Measurements from ENCODE around the gene KLK11. TPM values are rescaled to one million over a fixed set of nuclear protein-coding genes. Genes with fewer than 3 reads are reported as not detected.

KLK11 gene
- total RNA-seq, 1 donor from 2014 or later: 19.5 TPM

GRCh38 chr19:51027873-51028272, 1.5 kb upstream of the KLK11 start:
- DNase-seq: no peak

DNA sequence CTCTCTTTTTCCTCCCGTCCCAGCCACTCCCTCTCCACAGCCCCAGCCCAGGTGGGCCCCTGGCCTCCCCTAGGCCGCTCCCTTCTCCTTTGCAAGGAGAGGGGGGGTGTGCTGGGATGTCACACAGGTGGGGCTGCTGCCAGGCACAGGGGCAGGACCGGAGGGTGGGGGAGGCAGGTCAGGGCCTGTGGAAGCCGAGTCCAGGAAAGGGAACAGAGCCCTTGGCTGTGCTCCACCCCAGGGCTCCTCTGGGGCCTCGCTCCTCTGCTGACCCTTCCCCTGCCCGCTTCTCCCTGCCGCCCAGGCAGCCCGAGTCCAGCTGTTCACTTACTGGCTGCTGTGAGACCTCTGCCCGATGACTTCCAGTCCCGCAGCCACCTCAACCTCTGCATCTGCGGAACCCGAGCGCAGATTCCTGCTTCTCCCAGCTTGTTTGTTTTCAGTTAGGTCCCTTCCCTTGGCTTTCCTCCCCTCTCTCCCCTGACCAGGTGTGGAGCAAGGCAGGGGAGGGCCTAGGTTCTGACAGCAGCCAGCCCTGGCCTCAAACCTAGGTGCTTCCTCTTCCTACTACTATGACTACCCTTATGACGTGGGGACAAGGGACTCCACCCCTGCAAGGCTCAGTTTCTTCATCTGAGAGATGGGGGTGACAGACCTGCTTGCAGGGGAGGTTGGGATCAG, 850 bp upstream of the KLK11 start:
- DNase-seq: no peak

- DNase-seq: no peak
These were observed 435 bp downstream of the KLK11 start for GRCh38 chr19:51025809-51026553.

DNA sequence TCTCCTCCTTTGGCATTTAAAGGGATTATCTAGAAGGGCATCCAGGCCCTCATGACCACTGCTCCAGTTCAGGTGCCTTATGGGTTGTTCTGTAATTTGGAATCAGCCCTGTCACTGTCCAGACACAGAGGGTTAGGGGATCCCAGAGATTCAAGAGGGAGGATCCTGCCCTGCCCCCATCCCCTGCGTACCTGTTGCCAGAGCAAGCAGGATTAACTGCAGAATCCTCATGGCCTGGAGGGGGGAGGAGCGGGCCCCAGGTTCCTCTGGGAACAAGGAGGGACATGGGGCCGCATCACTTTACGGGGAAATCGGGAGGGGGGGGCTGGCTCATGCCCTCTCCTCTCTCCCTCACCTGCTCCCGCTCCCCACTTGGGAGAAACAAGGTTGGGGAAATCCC, 1.0 kb downstream of the KLK11 start:
- no peak for DNase-seq

DNA sequence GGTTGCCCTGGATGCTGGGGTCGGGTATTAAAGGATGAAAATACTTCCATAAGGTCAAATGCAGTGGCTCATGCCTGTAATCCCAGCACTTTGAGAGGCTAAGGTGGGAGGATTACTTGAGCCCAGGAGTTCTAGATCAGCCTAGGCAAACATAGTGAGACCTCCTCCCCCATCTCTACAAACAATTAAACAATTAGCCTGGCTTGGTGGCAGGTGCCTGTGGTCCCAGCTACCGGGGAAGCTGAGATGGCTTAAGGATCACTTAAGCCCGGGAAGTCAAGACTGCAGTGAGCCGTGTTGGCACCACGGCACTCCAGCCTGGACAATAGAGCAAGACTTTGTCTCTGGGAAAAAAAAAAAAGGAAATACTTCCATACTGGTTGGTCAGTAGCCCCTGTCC, 1.5 kb downstream of the KLK11 start:
- no peak for DNase-seq

DNA sequence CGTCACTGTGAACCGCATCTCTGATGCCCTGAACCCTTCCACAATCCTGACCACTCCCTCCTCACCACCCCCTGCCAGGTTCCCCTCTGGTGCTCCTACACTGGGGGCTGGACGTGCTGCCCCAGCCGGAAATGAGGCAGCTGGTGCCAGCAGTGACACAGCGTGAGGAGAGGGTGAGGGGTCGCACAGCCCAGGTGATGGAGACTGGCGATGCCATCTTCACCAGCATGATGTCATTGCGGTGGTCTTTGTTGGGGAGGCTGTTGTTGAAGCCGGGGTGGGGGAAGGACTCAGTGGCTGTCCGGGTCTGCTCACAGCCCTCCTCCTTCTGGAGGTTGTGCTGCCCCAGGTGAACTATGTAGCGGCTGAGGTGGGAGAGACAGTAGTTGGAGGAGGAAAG, 2.5 kb downstream of the KLK11 start:
- no peak for DNase-seq

DNA sequence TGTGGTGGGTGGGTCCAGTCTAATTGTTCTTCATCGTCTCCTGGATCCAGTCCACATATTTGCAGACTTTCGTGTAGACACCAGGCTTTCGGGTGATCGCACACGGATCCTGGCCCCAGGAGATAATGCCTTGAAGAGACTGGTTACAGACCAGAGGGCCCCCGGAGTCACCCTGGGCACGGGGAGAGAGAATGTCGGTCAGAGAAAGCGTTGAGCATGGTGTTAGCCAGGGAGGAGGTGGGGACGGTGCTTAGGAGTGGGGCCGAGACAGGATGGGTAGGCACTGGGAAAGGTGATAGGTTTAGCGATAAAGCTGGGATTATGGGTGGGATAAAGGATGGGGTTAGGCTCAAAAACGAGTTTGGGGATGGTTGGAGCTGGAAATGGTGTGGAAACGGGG, 3.9 kb downstream of the KLK11 start:
- DNase-seq: no peak

- DNase-seq: no peak
These were observed 5.3 kb downstream of the KLK11 start for GRCh38 chr19:51020988-51021651.

- no peak for DNase-seq
These were observed 6.9 kb downstream of the KLK11 start, which contains the start of gene KLK10 for GRCh38 chr19:51019544-51019925. KLK10 (minus strand) TSS chr19:51019709; CDS start chr19:51019130, 579 bp downstream.

DNA sequence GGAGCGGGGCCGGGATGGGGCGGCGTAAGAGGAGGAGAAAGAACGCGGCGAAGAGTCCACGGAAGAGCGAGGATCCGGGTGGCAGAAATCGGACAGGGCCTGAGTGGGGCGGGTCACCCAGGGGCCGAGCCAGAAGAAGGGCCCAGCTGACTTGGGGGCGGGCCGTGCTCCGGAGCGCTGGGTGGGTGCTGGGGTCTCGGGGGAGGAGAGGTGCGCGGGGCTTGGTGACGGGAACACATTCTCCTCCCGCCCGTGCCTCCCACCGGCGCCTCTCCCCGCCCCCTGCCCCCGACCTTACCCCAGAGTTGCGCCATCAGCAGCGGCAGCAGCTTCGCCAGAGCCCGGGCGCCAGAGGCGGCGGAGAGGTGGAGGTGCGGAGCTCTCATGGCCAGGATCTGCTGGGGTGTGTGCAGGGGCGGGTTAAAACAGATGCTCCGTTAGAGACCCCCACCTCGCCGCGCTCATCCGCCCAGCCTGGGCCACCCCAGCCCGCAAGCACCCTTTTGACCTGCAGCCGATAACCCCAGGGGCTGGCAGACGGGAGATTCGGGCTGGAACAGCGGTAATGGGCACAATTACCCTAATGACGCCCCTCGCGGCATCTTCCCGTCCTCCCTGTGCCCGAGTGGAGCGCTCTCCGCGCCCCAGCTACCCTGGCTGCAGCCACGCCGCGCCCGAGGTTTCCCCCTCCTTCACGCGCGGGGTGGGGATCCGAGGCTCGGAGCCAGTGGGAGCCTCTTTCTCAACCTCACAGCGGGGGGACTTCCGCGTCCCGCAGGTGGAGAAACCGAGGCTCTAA, 7.5 kb downstream of the KLK11 start:
- no peak for DNase-seq

GRCh38 chr19:51016798-51017683, 9.4 kb downstream of the KLK11 start:
- DNase-seq: no peak

GRCh38 chr19:51015691-51016267, 10.6 kb downstream of the KLK11 start:
- no peak for DNase-seq

GRCh38 chr19:51014242-51014641, 12.2 kb downstream of the KLK11 start:
- DNase-seq: no peak

- DNase-seq: no peak
These were observed 13.7 kb downstream of the KLK11 start for GRCh38 chr19:51012661-51013190.

DNA sequence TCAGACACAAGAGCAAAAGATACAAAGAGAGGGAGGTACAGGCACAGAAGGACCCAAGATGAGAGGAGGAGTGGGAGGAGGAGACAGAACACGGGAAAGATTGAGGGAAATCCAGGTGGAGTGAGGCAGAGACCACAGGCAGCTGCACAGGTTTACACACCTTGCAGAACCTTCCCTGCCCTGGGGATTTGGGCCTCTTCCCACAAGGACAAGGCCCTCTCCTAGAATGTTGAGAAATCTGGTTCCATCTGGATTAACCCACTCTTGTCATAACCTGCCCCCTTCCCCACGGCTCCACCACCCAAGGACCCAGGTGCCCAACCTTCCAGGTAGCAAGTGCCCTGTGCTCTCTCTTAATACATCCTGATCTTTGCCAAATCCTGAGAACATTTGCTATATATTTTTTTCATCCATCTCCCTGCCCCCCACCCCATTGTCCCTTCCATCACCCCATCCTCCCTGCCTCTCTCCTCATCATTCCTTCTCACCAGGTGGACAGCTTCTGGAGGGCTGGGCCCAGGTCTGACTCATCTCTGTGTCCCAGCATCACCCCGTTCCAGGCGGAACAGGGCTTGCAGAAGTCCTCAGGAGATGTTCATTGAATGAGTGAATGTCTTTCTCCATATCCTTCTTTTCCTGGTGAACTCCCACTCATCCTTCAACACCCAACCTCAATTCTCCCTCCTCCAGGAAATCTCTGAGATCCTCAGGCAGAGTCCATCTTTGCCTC, 16.2 kb downstream of the KLK11 start:
- no peak for DNase-seq

DNA sequence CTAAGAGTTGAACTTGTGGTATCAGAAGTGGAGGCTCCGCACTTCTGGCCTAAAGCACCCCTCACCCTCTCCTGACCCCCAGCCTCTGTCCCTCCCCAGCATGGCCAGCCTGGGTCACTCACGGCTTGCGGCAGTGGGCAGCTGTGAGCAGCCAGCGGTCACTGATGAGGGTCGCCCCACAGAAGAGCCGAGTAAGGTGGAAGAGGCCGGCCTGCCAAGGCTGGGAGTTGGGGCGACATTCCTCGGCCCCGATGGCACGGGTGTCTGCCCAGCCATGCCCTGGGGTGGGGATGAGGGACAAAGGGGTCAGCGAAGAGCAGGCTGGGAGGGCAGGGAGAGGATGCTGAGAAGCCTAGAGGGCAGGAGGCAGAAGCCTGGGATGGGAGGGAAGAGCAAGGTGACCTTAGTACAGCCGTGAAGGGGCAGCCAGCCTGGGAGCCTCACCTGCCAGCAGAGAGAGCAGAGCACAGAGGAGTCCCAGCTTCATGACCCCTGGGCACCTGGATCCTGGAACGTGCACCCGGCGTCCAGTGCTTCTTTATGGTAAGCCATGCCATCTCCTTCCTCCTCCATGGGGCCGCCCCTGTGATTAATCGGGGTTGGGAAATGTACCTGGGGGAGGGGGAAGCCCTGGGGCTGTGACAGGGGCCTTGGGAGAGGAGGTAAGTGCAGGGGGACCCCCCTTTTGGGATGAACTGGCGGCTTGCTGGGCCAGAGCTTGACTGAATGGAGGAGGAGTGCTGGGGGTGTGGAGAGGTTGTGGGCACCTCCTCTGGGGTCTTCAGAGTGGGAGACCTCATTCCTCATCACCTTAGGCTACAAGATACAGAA, 17.1 kb downstream of the KLK11 start:
- DNase-seq: no peak

GRCh38 chr19:51007488-51007887, 18.9 kb downstream of the KLK11 start:
- no peak for DNase-seq

- DNase-seq: no peak
These were observed 20.0 kb downstream of the KLK11 start for GRCh38 chr19:51006406-51006805.

DNA sequence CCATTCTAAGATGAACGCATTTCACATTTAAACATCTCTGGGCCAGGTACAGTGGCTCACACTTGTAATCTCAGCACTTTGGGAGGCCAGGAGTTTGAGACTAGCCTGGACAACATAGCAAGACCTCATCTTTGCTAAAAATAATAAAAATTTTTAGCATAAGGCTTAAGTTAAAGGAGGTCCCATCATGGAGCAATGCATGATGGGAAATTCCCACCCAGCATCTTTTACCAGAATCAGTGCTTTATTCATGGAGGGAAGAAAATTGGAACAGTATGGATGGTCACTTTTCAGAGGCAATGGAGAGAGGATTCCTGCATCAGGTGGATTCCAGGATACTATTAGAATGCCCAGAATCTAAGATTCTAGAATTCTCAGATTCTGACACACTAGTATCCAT, 21.2 kb downstream of the KLK11 start:
- DNase-seq: no peak

All from skin of body (tissue), 2 donors.